Measurements from ENCODE around the gene OGDH.
"Not testable (repeated sequence)": the region's sequence is repeated elsewhere in the genome, so short reads cannot be mapped to it uniquely, and the experiment has no call there.

OGDH gene

DNA sequence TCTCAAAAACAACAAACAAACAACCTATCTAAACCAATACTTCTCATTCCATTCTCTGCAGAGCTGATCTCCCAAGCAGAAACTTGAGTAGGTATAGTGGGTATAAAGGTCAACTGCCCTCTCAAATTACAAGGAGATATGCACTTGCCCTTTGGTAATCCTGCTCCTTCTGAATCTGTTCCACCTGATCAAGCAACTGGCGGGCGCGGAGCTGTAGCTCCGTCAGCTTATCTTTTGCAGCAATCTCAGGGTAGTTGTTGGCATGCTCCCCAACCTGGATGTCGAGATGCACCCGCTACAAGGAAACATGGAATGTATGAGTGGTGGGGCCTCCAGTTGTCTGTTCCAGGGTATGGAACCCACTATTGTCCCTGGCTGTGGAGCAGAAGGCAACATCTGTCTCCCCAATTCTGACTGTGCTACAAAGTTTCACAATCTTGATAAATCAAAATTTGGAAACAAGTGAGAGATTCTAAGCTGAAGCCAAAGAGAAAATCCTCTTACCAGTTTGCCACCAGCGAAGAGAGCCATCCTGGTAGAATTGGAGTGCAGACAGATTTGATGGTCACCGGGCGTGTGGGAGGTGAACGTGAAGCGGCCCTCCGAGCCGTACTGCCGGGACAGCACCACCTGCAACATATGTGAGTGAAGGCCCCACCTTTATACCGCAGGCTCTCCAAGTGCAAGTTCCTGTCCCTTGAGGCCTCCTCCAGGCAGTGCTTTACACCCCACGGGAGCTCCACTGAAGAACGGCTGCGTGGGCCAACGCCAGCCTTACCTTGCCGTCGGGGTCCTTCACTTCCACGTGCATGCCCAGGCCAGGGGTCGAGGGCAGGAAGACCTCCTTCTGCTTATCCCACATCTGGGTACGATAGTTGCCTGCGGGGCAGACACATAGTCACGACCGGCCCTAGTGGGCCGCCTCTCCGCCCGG is 25.2 kb upstream of the OGDH start:
- DNase-seq: no peak

DNA sequence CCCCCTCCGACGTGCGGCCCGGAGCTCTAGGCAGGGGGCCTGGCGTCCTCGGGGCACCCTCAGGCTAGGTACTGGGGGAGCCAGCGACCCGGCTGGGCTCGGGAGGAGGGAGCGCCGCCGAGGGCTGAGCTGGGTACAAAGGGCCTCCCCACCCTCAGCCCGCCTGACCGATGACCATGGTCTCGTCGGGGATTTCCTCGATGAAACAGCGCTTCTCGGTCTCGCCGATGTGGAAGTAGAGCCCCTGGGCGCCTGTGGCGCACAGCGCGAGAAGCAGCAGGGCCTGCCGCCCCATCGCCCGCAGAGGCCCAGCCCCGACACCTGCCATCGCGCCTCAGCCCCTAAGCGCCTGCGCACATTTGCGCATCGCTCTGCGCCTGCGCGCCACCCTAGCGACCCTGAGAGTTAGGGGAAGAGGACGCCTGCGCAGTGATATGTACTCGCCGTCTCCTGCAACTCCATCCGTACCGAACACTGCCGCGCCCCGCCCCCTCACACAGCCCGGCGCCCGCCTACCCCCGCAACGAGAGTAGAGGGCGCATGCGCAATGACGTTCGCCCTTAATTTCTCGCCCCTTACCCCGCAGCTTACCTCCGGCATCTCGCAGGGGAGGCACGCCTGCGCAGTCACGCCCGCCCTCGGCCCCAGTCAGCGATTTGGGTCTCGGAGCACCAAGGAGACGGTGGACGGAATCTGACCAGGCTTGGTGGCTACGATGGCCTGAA is 24.4 kb upstream of the OGDH start, which contains the start of gene TMED4:
TMED4 (minus strand) TSS at position 353 of the 725 bp plus-strand sequence; CDS start at position 328, 25 bp downstream.
- peak; percentile 99 for DNase-seq

DNA sequence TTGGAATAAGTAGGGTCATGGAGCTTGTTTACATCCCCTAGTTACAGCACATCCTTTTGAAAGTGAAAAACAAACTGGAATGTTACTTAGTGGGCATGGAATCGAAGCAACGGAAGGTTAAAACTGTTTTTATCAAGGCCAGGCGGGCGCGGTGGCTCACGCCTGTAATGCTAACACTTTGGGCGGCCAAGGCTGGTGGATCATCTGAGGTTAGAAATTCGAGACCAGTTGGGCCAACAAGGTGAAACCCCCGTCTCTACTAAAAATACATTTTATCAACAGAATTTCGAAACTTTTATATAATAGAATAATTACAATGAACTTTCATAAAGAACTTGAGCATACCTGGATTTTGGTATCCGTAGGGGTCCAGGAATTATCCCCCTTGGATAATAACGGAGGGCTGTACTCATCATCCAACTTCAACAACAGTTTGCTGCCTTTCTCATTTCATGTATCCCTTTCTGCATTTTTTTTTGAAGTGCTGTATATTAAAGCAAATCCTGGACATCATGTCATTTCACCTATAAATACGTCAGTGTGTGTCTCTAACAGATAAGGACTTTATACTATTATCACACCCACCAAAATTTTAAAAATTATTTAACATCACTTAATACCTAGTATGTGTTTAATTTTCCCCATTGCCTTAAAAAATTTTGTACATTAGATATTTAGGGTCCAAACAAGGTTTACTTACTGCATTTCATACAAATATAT is 23.1 kb upstream of the OGDH start:
- DNase-seq: no peak

DNA sequence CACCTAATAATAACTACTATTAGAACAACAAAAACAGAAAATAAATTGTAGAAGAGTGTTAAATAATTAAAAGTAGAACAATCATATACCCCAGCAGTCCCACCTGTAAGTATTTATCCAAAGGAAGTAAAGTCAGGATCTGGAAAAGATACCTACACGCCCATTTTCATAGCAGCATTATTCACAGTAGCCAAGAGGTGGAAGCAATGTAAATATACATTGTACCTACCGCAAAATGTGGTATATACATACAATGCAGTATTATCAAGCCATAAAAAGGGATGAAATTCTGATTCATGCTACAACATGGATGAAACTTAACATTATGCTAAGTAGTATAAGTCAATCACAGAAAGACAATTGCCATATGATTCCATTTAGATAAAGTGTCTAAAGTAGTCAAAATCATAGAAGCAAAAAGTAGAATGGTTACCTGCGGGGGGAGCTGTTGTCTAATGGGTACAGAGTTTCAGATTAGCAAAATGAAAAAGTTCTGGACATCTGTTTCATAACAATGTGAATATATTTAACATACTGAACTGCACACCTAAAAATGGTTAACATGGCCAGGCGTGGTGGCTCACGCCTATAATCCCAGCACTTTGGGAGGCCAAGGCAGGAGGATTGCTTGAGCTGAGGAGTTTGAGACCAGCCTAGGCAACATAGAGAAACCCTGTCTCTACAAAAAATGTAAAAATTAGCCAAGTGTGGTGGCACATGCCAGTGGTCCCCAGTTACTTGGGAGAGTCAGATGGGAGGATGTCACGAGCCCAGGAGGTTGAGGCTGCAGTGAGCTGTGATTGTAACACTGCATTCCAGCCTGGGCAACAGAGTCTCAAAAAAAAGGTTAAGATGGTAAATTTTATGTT is 18.4 kb upstream of the OGDH start:
- DNase-seq: peak; percentile 24

DNA sequence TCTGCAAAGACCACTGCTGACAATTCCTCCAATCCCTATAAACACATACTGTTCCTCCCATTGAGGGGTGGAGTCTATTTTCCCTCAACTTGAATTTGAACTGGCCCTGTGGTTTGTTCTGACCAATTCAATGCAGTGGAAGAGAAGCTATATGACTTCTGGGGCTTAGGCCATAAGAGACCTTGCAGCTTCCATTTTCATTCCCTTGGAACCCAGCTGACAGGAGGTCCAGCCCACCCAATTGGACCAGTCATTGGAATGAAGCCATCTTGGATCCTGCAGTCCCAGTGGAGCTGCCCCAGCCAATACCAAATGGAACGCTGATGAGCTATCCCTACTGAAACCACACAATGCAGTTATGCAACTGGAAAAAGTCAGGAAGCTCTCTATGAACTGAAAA is 15.5 kb upstream of the OGDH start:
- no peak for DNase-seq

GRCh38 chr7:44595934-44596635 is 10.3 kb upstream of the OGDH start:
- no peak for DNase-seq

DNA sequence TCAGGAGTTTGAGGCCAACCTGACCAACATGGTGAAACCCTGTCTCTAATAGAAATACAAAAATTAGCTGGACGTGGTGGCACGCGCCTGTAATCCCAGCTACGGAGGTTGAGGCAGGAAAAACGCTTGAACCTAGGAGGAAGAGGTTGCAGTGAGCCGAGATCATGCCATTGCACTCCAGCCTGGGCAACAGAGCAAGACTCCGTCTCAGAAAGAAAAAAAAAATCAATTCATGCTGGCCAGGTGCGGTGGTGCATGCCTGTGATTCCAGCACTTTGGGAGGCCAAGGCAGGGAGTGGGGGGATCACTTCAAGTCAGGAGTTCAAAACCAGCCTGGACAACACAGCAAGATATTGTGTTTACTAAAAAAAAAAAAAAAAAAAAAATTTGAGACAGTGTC is 9.2 kb upstream of the OGDH start:
- DNase-seq: not testable (repeated sequence)

GRCh38 chr7:44599222-44599621 is 7.2 kb upstream of the OGDH start:
- DNase-seq: no peak

- DNase-seq: no peak
Measured at GRCh38 chr7:44602576-44602910, 3.9 kb upstream of the OGDH start.

- no peak for DNase-seq
Measured at GRCh38 chr7:44603193-44603592, 3.2 kb upstream of the OGDH start.

DNA sequence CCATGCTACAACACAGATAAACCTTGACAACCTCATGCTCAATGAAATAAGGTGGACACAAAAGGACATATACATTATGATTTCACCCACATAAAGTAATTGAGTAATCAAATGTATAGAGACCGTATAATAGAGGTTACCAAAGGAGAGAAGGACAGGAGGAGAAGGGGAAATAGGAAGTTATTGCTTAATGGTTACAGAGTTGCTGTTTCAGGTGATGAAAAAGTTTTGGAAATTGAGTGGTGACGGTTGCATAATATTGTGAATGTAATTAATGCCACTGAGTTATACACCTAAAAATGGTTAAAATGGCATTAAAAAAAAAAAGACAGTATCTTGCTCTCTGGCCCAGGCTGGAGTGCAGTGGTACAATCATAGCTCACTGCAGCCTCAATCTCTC is 1.5 kb upstream of the OGDH start:
- DNase-seq: no peak

DNA sequence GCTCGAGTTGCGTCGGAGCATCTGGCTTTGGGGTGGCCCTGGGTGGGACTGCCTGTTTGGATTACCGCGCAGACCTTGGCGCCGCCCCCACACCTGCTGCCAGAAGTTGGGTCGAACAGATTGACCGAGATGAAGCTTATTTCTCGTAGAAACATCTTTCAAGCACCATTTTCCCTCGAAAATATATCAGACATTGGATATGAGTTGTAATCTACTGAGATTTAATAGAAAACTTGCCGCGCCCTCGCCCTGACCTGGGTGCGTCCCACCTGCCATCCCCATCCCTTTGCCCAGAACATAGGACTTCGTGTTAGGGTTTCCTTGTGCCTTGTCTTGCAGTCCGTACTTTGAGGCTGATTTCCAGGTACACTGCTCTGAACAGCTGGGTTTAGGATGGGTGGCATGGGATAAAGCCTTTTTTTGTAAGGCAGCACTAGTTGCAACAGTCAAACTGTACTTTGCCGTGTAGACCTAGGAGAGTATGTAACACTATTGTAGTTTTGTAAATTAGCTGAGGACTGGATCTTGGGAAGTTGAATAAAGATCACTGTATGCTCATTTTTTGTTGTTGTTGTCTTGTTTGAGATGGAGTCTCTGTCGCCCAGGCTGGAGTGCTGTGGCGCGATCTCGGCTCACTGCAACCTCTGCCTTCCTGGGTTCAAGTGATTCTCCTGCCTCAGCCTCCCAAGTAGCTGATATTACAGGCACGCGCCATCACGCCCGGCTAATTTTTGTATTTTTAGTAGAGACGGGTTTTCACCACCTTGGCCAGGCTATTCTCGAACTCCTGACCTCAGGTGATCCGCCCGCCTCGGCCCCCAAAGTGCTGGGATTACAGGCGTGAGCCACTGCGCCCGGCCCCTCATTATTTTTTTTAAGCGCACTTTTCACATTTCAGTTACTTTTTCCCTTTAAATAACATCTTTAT is 978 bp downstream of the OGDH start:
- peak; percentile 13 for DNase-seq

DNA sequence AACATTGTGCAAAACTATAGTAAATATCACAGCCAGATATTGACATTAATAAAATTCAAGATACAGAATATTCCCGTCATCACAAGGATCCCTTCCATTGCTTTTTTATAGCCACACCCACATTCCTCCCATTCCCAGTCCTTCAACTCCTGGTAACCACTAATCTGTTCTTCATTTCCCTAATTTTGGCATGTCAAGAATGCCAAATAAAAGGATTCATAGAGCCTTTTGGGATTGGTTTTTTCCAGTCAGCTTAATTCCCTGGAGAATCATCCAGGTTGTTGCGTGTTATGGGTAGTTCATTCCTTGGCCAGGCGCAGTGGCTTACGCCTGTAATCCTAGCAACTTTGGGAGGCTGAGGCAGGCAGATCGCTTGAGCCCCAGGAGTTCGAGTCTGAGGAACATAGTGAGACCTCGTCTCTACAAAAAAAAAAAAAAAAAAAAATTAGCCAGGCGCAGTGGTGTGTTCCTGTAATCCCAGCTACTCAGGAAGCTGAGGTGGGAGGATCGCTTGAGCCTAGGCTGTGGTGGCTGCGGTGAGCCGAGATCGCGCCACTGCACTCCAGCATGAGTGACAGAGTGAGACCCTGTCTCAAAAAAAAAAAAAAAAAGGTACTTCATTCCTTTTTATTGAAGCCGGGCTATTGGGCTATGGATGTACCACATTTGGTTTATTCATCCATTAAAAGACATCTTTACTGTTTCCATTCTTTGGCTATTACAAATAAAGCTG is 2.7 kb downstream of the OGDH start:
- DNase-seq: no peak

DNA sequence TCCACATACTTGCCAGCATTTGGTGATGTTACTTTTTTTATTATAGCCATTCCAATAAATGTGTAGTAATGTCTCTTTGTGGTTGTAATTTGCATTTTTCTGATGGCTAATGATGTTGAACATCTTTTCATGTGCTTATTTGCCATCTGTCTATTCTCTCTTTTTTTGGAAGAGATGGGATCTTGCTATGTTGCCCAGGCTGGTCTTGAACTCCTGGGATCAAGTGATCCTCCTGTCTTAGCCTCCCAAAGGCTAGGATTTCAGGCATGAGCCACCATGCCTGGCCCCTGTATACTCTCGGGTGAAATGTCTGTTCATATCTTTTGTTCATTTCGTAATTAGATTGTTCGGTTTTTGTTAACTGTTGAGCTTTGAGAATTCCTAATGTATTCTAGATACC is 3.4 kb downstream of the OGDH start:
- DNase-seq: no peak

GRCh38 chr7:44615149-44615611 is 8.8 kb downstream of the OGDH start:
- DNase-seq: no peak

DNA sequence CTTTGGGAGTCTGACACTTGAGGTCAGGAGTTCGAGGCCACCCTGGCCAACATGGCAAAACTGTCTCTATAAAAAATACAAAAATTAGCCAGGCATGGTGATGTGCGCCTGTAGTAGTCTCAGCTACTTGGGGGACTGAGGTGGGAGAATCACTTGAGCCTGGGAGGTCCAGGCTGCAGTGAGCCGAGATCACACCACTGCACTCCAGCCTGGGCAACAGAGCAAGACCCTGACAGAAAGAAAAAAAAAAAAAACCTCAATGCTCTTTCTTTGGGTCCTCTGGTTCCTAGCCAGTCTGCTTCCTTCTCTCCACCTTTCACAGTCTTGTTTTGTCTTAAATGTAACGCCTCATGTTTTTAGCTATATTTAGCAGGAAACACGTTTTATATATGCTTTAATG is 9.4 kb downstream of the OGDH start:
- no peak for DNase-seq

DNA sequence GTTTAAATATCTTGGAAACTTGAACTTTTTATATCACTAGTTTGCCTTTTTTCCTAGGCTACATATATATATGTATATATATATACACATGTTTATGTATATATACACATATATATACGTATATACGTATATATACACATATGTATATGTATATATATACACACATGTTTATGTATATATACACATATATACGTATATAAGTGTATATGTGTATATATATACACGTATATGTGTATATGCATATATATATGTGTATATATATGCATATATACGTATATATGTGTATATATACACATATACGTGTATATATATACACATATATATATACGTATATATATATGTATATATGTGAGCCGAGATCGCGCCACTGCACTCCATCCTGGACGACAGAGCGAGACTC is 10.1 kb downstream of the OGDH start:
- no peak for DNase-seq

GRCh38 chr7:44617225-44617890 is 10.9 kb downstream of the OGDH start:
- DNase-seq: no peak

DNA sequence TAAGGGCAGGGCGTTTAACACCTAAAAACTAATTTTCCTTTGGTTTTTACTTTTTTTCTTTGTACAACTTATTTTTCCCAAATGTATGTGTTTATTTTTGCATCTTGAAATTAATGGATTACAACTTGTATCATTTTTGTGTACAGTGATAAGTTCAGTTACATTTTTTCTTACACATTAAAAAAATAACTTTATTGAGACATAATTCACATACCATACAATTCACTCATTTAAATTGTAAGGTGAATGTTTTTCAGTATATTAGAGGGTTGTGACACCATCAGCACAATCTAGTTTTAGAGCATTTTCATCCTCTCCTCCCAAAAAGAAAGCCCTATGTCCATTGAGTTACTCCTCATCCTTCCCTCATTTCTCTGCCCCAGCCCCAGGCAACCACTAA is 11.6 kb downstream of the OGDH start:
- DNase-seq: no peak
